Endothelial cell of umbilical vein (primary cell): ENCODE measurements around the gene ZNF891. TPM values are rescaled to one million over a fixed set of nuclear protein-coding genes. Genes with fewer than 3 reads are reported as not detected.

Experiments
- BruUV-seq: library from RNA; stranded (reverse); fragments of 400-500 nt; replicated peaks from 2 replicates; lab custom pipeline; 2021; lab: Mats Ljungman, UMichigan
- CTCF ChIA-PET: fragments of 300-600, 350-600 bp; sonication (Branson Sonifier 250); formaldehyde crosslinking; loops from one replicate; lab custom pipeline; 2021; ENCODE audit warnings: antibody characterized with exemption, inconsistent platforms; lab: Charles Lee
- POLR2A ChIA-PET: fragments of 300-600, 350-600 bp; sonication (Branson Sonifier 250); formaldehyde crosslinking; loops from one replicate; lab custom pipeline; 2021; ENCODE audit warnings: antibody characterized with exemption, inconsistent platforms; lab: Charles Lee
- DNase-seq: peaks from one replicate; pipeline ENCODE4 v3.0.0-alpha.2; 2011; ENCODE audit warnings: low read depth, low spot score
- FAIRE-seq: peaks from 2 replicates; lab custom pipeline; 2011; peaks lifted over from hg19 to GRCh38; lab: Jason Lieb, UNC
- H2AFZ ChIP-seq: 2 replicates; pipeline ENCODE4 v1.6.0; 2012; ENCODE audit warnings: low read depth, low read length, control low read depth, inconsistent platforms
- H3K27ac ChIP-seq: 2 replicates; pipeline ENCODE4 v1.5.1; 2011; ENCODE audit warnings: low read depth, mild to moderate bottlenecking, control low read depth, low read length, moderate library complexity; ENCODE audit not compliant: insufficient read depth
- H3K27me3 ChIP-seq, 2 experiments: 2 replicates each; pipeline versions ENCODE4 v1.6.0 to v1.6.1; 2011; ENCODE audit warnings: low read length in 2 of 2, mixed read lengths in 1 of 2; ENCODE audit not compliant: control insufficient read depth in 2 of 2, insufficient read depth in 2 of 2
- H3K36me3 ChIP-seq, 2 experiments: 2 replicates in 1 of 2; 3 replicates in 1 of 2; pipeline ENCODE4 v1.5.1; 2011; ENCODE audit warnings: low read length in 2 of 2, mild to moderate bottlenecking in 1 of 2, moderate library complexity in 1 of 2; ENCODE audit not compliant: control insufficient read depth in 2 of 2, insufficient read depth in 2 of 2; ENCODE audit errors: extremely low read depth in 1 of 2
- H3K4me1 ChIP-seq: 3 replicates; pipeline ENCODE4 v1.5.1; 2011; ENCODE audit warnings: mild to moderate bottlenecking, low read length; ENCODE audit not compliant: control insufficient read depth, insufficient read depth; ENCODE audit errors: extremely low read depth
- H3K4me2 ChIP-seq: 2 replicates; pipeline ENCODE4 v1.6.1; 2011; ENCODE audit warnings: low read length, control low read depth, mixed read lengths; ENCODE audit not compliant: insufficient read depth
- H3K4me3 ChIP-seq, 3 experiments: fragments of 200-600 bp in 1 of 3; sonication (generic), shearing (Covaris generic) in 1 of 3; replicated peaks in 1 of 3; 2 replicates each; pipeline ENCODE4 v1.5.1; 2011 to 2016; ENCODE audit warnings: control low read depth in 3 of 3, low read length in 3 of 3, mild to moderate bottlenecking in 2 of 3, inconsistent platforms in 1 of 3, low read depth in 1 of 3, moderate library complexity in 1 of 3; ENCODE audit not compliant: insufficient read depth in 1 of 3
- H3K79me2 ChIP-seq: 2 replicates; pipeline ENCODE4 v1.6.0; 2012; ENCODE audit warnings: low read length, inconsistent platforms; ENCODE audit not compliant: control insufficient read depth, insufficient read depth
- H3K9ac ChIP-seq: replicated peaks from 2 replicates; pipeline ENCODE3; 2011; ENCODE audit warnings: low read length, control low read depth; ENCODE audit not compliant: insufficient read depth; ENCODE audit errors: extremely low read depth
- H3K9me1 ChIP-seq: replicated peaks from 3 replicates; pipeline ENCODE4 v1.6.0; 2011; ENCODE audit warnings: mild to moderate bottlenecking, low read length; ENCODE audit not compliant: control insufficient read depth, insufficient read depth; ENCODE audit errors: extremely low read depth
- H3K9me3 ChIP-seq: replicated peaks from 2 replicates; pipeline ENCODE4 v1.5.1; 2012; ENCODE audit warnings: low read length, inconsistent platforms; ENCODE audit not compliant: control insufficient read depth, insufficient read depth
- H4K20me1 ChIP-seq: replicated peaks from 2 replicates; pipeline ENCODE3; 2011; ENCODE audit warnings: mild to moderate bottlenecking, low read length; ENCODE audit not compliant: control insufficient read depth, insufficient read depth; ENCODE audit errors: extremely low read depth
- CTCF ChIP-seq, 2 donors: IDR thresholded peaks; 1 replicate in 1 of 2; 2 replicates in 1 of 2; pipeline ENCODE4 v1.5.1; 2011; ENCODE audit warnings: low read length in 2 of 2, mild to moderate bottlenecking in 2 of 2, moderate library complexity in 2 of 2, control low read depth in 1 of 2, inconsistent platforms in 1 of 2, low read depth in 1 of 2; ENCODE audit not compliant: insufficient read depth in 1 of 2; ENCODE audit errors: extremely low read depth in 1 of 2
- EZH2 ChIP-seq: IDR thresholded peaks from 2 replicates; pipeline ENCODE4 v1.6.1; 2012; ENCODE audit warnings: borderline replicate concordance, low read depth, mild to moderate bottlenecking, moderate library complexity, low read length, inconsistent platforms; ENCODE audit not compliant: severe bottlenecking
- FOS ChIP-seq: IDR thresholded peaks from 2 replicates; pipeline ENCODE4 v1.6.1; 2011; ENCODE audit warnings: mild to moderate bottlenecking, low read length, moderate library complexity, borderline replicate concordance; ENCODE audit not compliant: insufficient read depth
- GATA2 ChIP-seq: IDR thresholded peaks from 2 replicates; pipeline ENCODE4 v1.7.0; 2011; ENCODE audit warnings: low read depth, mild to moderate bottlenecking, moderate library complexity, mixed read lengths, low read length; ENCODE audit not compliant: insufficient read length, insufficient read depth
- JUN ChIP-seq: IDR thresholded peaks from 2 replicates; pipeline ENCODE4 v1.6.1; 2011; ENCODE audit warnings: borderline replicate concordance, low read depth; ENCODE audit not compliant: insufficient read length, insufficient read depth
- MAX ChIP-seq: IDR thresholded peaks from 2 replicates; pipeline ENCODE4 v1.6.1; 2011; ENCODE audit not compliant: insufficient read depth, insufficient read length
- MYC ChIP-seq: IDR thresholded peaks from one replicate; pipeline ENCODE4 v1.6.1; 2011; ENCODE audit warnings: mild to moderate bottlenecking, low read depth, low read length
- POLR2A ChIP-seq: IDR thresholded peaks from 2 replicates; pipeline ENCODE4 v1.6.1; 2012; ENCODE audit warnings: low read depth, mild to moderate bottlenecking, control low read depth, low read length
- POLR2AphosphoS5 ChIP-seq: IDR thresholded peaks from 2 replicates; pipeline ENCODE4 v1.6.1; 2012; ENCODE audit warnings: low read depth, mild to moderate bottlenecking, control low read depth, low read length, moderate library complexity; ENCODE audit not compliant: insufficient read depth
- dilution Hi-C: fragments of 300-500 bp; cut with MboI; formaldehyde crosslinking; loops from one replicate; pipeline ENCODE4 v1.15.0; 2019; ENCODE audit warnings: low sequenced_read_pairs; ENCODE audit not compliant: extremely low pct_ligation_motif_present
- intact Hi-C: fragments of 100-400 bp; cut with micrococcal nuclease; formaldehyde crosslinking; loops from one replicate; pipeline ENCODE4 v1.10.0; 2022
- polyA plus RNA-seq, 4 experiments: library from polyadenylated mRNA; depleted of rRNA in 3 of 4; stranded (reverse) in 3 of 4; unstranded in 1 of 4; fragments of >200 nt; gene quantifications; 2 replicates each; pipeline versions ENCODE4 v1.2.1 to v1.2.3, GENCODE V29; 2011 to 2012; ENCODE audit warnings: missing spikeins in 1 of 4
- total RNA-seq: library from RNA; stranded (reverse); gene quantifications from 2 replicates; pipeline ENCODE4 v1.2.3, GENCODE V29; 2021

The ZNF891 gene
- total and polyA plus RNA-seq, 2 donors (not counting 3 experiments of a cell fraction or from before 2014, with no cell fraction given) = 0.32 to 1.5 TPM

- H3K36me3 ChIP-seq = peaks cover 0 to 3% of the 10 kb centered on the region in 2 experiments
- H2AFZ ChIP-seq = no peak overlapping the region
- no peak overlapping the region for H3K9ac ChIP-seq
- no peaks in the 10 kb centered on the region for H3K79me2 ChIP-seq
- no peak overlapping the region for H3K4me2 ChIP-seq
- ChIA-PET CTCF (no interaction called here), POLR2A (no interaction called here)
- H3K9me3 ChIP-seq = peaks cover 2% of the 10 kb centered on the region
- no peaks in the 10 kb centered on the region for H3K9me1 ChIP-seq
- BruUV-seq = no TSS peak
- H4K20me1 ChIP-seq = no peaks in the 10 kb centered on the region
- intact Hi-C loops (no loop called here), dilution Hi-C loops (no loop called here)
- DNase-seq (no peak), FAIRE-seq (no peak)
- no peaks in the 10 kb centered on the region for H3K27me3 ChIP-seq
- TF ChIP-seq GATA2 = no peak
- TF ChIP-seq EZH2 = no peak
- no peak for TF ChIP-seq POLR2AphosphoS5
- no peak for TF ChIP-seq MAX
- no peak for TF ChIP-seq CTCF (IDR thresholded peaks at IDR 0.05; ENCODE audit: extremely low read depth in 1 of 2, insufficient read depth in 1 of 2, low read depth in 1 of 2, low read length in 2 of 2)
- TF ChIP-seq JUN = no peak
- no peak for TF ChIP-seq FOS
- TF ChIP-seq POLR2A = no peak
- TF ChIP-seq MYC = no peak
- H3K4me3 ChIP-seq = no peak overlapping the region
- no peaks in the 10 kb centered on the region for H3K4me1 ChIP-seq
- H3K27ac ChIP-seq = no peak overlapping the region
Observed at GRCh38 chr12:133135747-133136146, 5.7 kb upstream of the ZNF891 start.
